Femur (tissue), 1 donor: Measurements from ENCODE around the gene CIPC.

ENCODE experiments used
- DNase-seq: peaks from one replicate; pipeline ENCODE4 v3.0.0-alpha.2; 2017

Gene CIPC

DNA sequence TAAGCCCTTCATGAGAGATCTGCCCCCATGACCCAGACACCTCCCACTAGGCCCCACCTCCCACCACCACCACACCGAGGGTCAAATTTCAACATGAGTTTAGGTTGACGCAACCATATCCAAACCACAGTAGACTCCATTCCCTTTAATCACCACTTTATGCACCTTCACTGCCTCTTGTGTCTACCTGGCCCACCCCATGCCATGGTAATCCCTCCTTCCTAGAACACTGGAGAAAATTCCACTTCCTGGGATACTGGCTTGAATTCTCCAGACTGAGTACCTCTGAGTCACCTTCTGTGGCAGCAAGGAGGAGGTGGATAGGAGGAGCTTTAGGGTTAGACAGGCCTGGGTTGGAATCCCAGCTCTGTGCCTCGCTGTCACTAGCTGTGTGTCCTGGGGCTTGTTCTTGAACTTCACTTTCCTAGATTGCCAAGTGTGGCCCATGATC, 26.1 kb upstream of the CIPC start:
- DNase-seq, result no peak

- DNase-seq, result no peak
Measured at GRCh38 chr14:77074969-77075368, 23.1 kb upstream of the CIPC start.

- DNase-seq, result peak; percentile 58
Measured at GRCh38 chr14:77076113-77076631, 21.9 kb upstream of the CIPC start.

GRCh38 chr14:77077040-77077439, 21.0 kb upstream of the CIPC start:
- no peak for DNase-seq

- DNase-seq, result no peak
Measured at GRCh38 chr14:77082356-77082755, 15.7 kb upstream of the CIPC start.

GRCh38 chr14:77083082-77083481, 15.0 kb upstream of the CIPC start:
- no peak for DNase-seq

GRCh38 chr14:77084985-77085384, 13.1 kb upstream of the CIPC start:
- DNase-seq, result no peak

DNA sequence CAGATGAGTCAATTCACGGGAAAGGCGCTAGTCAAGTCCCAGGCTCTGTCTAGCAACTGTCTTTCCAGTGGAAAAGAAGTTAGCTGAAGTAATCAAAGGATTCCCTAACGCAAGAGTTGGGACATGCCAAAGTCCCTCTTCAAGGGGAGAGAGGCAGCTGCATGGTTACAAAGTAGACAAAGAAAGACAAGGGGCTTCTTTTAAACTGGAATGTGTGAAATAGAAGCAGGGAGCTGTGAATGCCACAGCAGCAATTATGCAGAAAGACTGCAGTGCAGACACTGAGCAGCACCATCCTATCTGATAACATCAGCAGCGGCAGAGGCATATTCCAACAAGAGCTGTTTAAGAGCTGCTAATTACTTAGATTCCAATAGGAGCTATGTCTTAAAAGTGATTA, 12.5 kb upstream of the CIPC start:
- DNase-seq, result no peak

- no peak for DNase-seq
Measured at GRCh38 chr14:77086017-77086727, 11.9 kb upstream of the CIPC start.

- no peak for DNase-seq
Measured at GRCh38 chr14:77086951-77087350, 11.1 kb upstream of the CIPC start.

- no peak for DNase-seq
Measured at GRCh38 chr14:77087631-77088030, 10.4 kb upstream of the CIPC start.

DNA sequence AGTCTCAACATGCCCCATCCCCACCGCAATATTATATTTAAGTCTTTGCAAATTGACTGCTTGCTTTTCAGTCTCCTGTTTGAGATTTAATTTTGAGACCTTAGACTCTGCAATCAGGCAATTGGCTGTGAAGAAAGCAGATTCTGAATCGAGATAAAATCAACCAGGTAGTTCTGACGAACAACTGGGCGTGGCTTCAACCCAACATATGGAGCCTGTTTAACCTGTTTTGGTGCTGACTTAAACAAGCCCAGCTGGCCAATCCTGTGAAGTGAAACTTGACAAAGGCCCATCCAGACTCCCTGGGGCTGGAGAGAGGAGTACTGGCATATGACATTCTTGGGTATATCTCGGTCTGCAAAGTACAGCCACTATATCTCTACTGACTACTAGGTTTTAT, 9.8 kb upstream of the CIPC start:
- no peak for DNase-seq

- no peak for DNase-seq
Measured at GRCh38 chr14:77088645-77089044, 9.4 kb upstream of the CIPC start.

GRCh38 chr14:77091518-77091917, 6.5 kb upstream of the CIPC start:
- DNase-seq, result no peak

DNA sequence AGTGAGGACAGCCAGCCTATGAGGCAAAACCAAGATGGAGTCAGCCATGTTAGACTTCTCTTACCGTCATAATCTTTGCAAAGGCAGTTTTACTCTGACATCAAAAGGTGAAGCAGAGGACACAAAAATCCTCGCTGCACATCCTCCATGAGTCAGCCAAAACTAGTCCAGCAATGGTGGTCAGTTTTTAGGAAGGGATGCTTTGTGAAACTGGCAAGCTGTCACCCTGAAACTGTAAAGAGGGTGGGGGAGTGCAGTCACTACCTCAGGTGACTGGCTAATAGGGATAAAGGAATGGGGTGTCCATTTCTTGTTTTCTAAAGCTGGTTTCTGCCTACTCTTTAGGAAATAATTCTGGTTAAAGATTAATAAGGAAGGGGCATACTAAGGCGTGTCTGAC, 5.4 kb upstream of the CIPC start:
- no peak for DNase-seq

- peak; percentile 75 for DNase-seq
Measured at GRCh38 chr14:77094672-77095284, 3.3 kb upstream of the CIPC start.

GRCh38 chr14:77097006-77097699, 905 bp upstream of the CIPC start:
- no peak for DNase-seq

- DNase-seq, result peak; percentile 71
Measured at GRCh38 chr14:77098529-77099353, 683 bp downstream of the CIPC start.

- DNase-seq, result no peak
Measured at GRCh38 chr14:77099425-77100167, 1.5 kb downstream of the CIPC start.

DNA sequence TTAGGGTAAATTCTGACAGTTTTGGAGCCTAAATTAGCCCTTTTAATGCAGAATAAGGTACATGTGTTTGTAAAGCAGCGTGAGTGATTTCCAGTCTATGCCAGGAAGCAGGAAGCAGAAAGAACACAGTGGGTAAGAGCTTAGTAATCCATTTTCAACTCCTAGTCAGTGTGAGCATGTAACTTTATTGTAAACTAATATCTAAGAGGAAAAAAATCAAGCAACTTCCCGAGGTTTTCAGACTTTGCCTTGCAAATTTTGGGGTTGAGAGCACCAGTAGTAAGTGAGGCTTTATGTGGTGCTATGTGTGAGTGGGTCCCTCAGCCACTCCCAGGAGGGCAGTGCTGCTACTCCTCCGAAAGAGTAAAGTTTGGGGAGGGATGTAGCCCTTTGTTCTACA, 2.9 kb downstream of the CIPC start:
- no peak for DNase-seq

DNA sequence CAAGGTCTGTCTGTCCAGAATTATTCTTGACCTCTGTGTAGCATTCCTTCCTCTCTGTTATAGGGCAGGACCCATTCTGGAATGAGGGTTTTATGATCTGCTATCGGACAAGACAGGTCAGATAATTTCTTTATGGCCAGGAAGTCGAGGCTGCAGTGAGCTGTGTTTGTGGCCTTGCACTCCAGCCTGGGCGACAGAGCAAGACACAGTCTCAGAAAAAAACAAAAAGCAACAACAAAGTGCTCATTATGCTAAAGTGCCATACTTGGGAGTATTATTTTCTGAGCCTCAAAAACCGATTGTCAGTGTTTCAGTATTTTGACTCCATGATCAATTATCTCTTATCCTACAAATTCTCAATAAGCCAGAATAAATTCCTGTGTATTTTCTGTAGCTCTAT, 4.1 kb downstream of the CIPC start:
- no peak for DNase-seq

GRCh38 chr14:77103475-77103874, 5.4 kb downstream of the CIPC start:
- DNase-seq, result no peak
